Osteoblast (primary cell): ENCODE data around the gene BABAM1. TPM values are rescaled to one million over a fixed set of nuclear protein-coding genes. Genes with fewer than 3 reads are reported as not detected.

Experiments
- DNase-seq: peaks from one replicate; pipeline ENCODE4 v3.0.0; 2011; ENCODE audit warnings: low spot score, mixed read lengths; ENCODE audit not compliant: insufficient read length; ENCODE audit errors: missing footprints
- H2AFZ ChIP-seq: 2 replicates; pipeline ENCODE4 v1.6.0; 2011; ENCODE audit warnings: mild to moderate bottlenecking, low read length
- H3K27ac ChIP-seq: 2 replicates; pipeline ENCODE4 v1.5.1; 2011; ENCODE audit warnings: mild to moderate bottlenecking, low read depth, low read length, moderate library complexity
- H3K27me3 ChIP-seq: 2 replicates; pipeline ENCODE4 v1.6.0; 2012; ENCODE audit warnings: mild to moderate bottlenecking, control low read depth, inconsistent platforms, low read length, moderate library complexity; ENCODE audit not compliant: insufficient read depth
- H3K36me3 ChIP-seq: 2 replicates; pipeline ENCODE4 v1.5.1; 2011; ENCODE audit warnings: mild to moderate bottlenecking, low read length, control low read depth, moderate library complexity; ENCODE audit not compliant: insufficient read depth
- H3K4me1 ChIP-seq: 2 replicates; pipeline ENCODE4 v1.5.1; 2011; ENCODE audit warnings: mild to moderate bottlenecking, low read length, control low read depth, moderate library complexity; ENCODE audit not compliant: insufficient read depth
- H3K4me2 ChIP-seq: 2 replicates; pipeline ENCODE4 v1.6.0; 2011; ENCODE audit warnings: mild to moderate bottlenecking, low read length; ENCODE audit not compliant: insufficient read depth
- H3K4me3 ChIP-seq: fragments of 200-600 bp; sonication (generic); 3 replicates; pipeline ENCODE4 v1.5.1; 2012; ENCODE audit warnings: mild to moderate bottlenecking, low read length, inconsistent platforms; ENCODE audit not compliant: insufficient read depth
- H3K79me2 ChIP-seq: 2 replicates; pipeline ENCODE4 v1.6.0; 2012; ENCODE audit warnings: mild to moderate bottlenecking, low read length, control low read depth, inconsistent platforms; ENCODE audit not compliant: insufficient read depth
- H3K9me3 ChIP-seq: 2 replicates; pipeline ENCODE4 v1.5.1; 2011; ENCODE audit warnings: low read depth, low read length, control low read depth
- H4K20me1 ChIP-seq: 2 replicates; pipeline ENCODE4 v1.6.0; 2012; ENCODE audit warnings: mild to moderate bottlenecking, low read length, control low read depth; ENCODE audit not compliant: insufficient read depth
- CTCF ChIP-seq: IDR thresholded peaks from 2 replicates; pipeline ENCODE4 v1.5.1; 2011; ENCODE audit warnings: mild to moderate bottlenecking, low read depth, low read length, moderate library complexity; ENCODE audit errors: extremely low read depth
- total RNA-seq: library from RNA; depleted of rRNA; stranded (reverse); fragments of >200 nt; gene quantifications from 2 replicates; pipeline ENCODE4 v1.2.3, GENCODE V29; 2012

Gene BABAM1
- total RNA-seq, 1 donor: 76.7 TPM

DNA sequence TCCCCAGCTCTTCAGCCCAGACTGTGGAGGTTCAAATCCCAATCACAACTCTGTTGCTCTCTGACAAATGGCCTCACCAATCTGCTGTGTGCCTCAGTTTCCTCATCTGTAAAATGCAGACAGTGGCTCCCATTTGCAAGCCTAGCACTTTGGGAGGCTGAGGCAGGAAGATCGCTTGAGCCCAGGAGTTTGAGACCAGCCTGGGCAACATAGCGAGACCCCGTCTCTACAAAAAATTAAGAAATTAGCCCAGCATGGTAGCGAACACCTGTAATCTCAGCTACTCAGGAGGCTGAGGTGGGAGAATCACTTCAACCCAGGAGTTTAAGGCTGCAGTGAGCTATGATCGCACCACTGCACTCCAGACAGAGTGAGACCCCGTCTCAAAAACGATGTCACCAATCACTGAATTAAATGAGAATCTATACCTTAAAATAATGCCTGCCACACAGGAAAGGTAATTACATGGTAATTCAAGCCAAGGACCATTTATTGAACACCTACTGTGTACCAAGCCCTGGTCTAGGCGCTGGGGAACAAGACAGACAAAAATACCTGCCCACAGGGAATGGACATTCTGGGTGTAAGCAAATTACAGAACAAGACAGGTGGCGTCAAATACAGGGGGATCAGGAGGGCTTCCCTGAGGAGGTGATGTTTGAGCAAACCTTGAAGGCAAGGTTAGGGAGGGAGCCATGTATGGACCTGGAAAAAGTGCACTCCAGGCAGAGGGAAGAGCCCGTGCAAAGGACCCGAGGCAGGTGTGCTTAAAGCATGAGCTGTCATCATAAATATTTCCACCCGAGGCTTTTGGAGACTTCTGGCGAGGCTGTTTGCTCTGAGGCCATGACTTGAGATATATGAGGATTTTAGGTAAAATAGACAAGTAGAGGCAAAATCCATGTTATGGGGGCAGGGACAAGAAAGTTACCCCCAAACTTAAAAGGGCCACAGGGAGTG, 29.2 kb upstream of the BABAM1 start:
- H2AFZ ChIP-seq: no peak overlapping the region
- no peak for TF ChIP-seq CTCF
- H3K9me3 ChIP-seq: no peaks in the 10 kb centered on the region
- no peak overlapping the region for H3K27ac ChIP-seq
- peaks cover 33% of the 10 kb centered on the region for H3K79me2 ChIP-seq
- peaks cover 12% of the 10 kb centered on the region for H3K36me3 ChIP-seq
- no peak overlapping the region for H3K4me3 ChIP-seq
- no peak overlapping the region for H3K4me2 ChIP-seq
- peaks cover 7% of the 10 kb centered on the region for H3K4me1 ChIP-seq
- peaks cover 31% of the 10 kb centered on the region for H4K20me1 ChIP-seq
- no peaks in the 10 kb centered on the region for H3K27me3 ChIP-seq
- peak; percentile 54 for DNase-seq

DNA sequence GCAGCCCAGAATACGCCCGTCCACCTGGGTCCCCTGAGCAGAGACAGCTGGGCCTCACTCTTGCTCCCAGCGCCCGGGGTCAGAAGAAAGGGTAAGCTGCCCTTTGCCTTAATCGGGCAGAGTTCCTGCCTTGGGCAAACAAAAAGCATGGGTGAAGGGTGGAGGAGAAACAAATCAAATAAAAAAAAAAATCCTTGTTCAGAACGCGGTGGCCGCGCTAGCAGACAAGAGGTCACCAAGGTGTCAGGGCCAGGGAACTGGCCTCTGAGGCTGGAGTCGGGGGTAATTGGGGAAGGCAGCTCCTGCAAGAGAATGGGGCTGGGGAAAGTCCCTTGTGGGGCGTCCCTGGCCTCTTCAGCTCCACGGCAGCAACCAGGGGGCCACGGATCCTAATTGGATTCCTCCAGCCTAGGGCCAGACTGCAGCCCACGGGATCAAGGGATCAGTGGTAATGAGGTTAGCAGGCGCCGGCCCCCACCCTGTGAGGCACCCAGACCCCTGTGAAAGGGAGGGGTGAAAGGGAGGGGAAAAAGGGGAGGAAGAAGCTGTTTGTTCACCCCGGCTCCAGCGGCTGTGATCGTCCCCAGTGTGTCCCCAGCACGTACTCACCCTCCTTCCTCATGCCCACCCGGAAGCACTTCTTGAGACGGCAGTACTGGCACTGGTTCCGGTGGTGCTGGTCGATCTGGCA, 27.0 kb upstream of the BABAM1 start:
- peak; percentile 41 for DNase-seq
- Histone ChIP-seq H3K4me2 (no peak overlapping the region), H3K27me3 (no peaks in the 10 kb centered on the region), H3K36me3 (peaks cover 12% of the 10 kb centered on the region), H3K9me3 (no peaks in the 10 kb centered on the region), H3K4me1 (peaks cover 15% of the 10 kb centered on the region), H3K4me3 (no peak overlapping the region), H2AFZ (no peak overlapping the region), H4K20me1 (peaks cover 30% of the 10 kb centered on the region), H3K27ac (no peak overlapping the region), H3K79me2 (peaks cover 46% of the 10 kb centered on the region)
- TF ChIP-seq CTCF: no peak

- peak; percentile 89 for DNase-seq
- Histone ChIP-seq H3K9me3 (no peaks in the 10 kb centered on the region), H3K4me2 (no peak overlapping the region), H4K20me1 (peaks cover 30% of the 10 kb centered on the region), H2AFZ (no peak overlapping the region), H3K4me3 (no peak overlapping the region), H3K4me1 (peaks cover 11% of the 10 kb centered on the region), H3K27me3 (no peaks in the 10 kb centered on the region), H3K27ac (no peak overlapping the region), H3K36me3 (peaks cover 12% of the 10 kb centered on the region), H3K79me2 (peaks cover 46% of the 10 kb centered on the region)
- no peak for TF ChIP-seq CTCF
These were observed 26.3 kb upstream of the BABAM1 start for GRCh38 chr19:17240826-17241399.
